Measurements from ENCODE around the gene PALMD.

DNA sequence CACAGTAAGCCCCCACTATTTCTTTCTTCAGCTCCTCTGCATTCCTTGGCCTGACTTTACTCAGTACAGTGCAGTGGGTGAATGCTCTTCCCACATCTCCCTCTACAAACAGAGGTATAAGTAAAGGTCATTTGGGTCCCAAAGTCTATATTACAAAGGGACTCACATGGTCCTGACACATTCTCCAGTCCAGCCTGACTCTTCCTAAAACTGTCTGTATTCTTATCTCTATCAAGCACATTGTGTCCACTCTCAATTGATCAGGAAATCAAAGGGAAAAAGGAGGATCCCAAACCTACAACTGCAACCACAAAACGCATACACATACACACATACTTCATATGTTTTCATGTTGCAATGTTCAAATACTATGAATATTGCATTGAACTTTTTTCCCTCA lies 71.1 kb downstream of the PALMD start:
- TF ChIP-seq, protein P1, sequence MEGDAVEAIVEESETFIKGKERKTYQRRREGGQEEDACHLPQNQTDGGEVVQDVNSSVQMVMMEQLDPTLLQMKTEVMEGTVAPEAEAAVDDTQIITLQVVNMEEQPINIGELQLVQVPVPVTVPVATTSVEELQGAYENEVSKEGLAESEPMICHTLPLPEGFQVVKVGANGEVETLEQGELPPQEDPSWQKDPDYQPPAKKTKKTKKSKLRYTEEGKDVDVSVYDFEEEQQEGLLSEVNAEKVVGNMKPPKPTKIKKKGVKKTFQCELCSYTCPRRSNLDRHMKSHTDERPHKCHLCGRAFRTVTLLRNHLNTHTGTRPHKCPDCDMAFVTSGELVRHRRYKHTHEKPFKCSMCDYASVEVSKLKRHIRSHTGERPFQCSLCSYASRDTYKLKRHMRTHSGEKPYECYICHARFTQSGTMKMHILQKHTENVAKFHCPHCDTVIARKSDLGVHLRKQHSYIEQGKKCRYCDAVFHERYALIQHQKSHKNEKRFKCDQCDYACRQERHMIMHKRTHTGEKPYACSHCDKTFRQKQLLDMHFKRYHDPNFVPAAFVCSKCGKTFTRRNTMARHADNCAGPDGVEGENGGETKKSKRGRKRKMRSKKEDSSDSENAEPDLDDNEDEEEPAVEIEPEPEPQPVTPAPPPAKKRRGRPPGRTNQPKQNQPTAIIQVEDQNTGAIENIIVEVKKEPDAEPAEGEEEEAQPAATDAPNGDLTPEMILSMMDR (IDR thresholded peaks at IDR 0.05), result no peak
- TF ChIP-seq POLR2A (IDR thresholded peaks at IDR 0.05), result no peak
